Astrocyte of the cerebellum (primary cell): ENCODE measurements around the gene CARMIL1.

Experiments
- DNase-seq: peaks from one replicate; pipeline ENCODE4 v3.0.0-alpha.2; 2011; ENCODE audit warnings: low read depth
- H3K4me3 ChIP-seq: 2 replicates; pipeline ENCODE4 v1.5.1; 2011; ENCODE audit warnings: mild to moderate bottlenecking, low read depth, low read length, moderate library complexity
- in situ Hi-C: cut with HindIII; loops from 2 replicates; pipeline ENCODE4 v1.10.0; 2017; ENCODE audit warnings: low sequenced_read_pairs
- TF ChIP-seq, protein P1 (sequence below): IDR thresholded peaks from 2 replicates; pipeline ENCODE4 v1.5.1; 2012; ENCODE audit warnings: low read length, low read depth, moderate library complexity, mild to moderate bottlenecking; ENCODE audit errors: missing control alignments

The CARMIL1 gene

DNA sequence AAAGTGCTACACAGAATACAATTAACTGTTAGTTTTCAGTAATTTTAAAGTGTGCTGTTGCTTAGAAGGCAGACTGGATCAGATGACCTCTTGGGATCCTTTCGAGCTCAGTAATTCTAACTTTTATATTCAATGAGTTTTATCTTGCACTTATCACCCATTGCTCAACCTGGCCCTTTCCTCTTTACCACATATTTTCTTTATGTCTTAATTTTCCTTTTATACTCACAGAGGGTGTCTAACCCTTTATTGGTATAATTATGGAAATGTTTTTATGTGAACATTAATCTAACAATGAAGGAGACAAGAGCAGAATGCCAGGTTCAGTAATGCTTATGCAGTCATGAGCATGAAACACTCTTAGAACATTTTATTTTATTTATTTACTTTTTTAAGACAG lies 39.7 kb upstream of the CARMIL1 start:
- no peak overlapping the region for H3K4me3 ChIP-seq
- DNase-seq = no peak
- TF ChIP-seq, protein P1, sequence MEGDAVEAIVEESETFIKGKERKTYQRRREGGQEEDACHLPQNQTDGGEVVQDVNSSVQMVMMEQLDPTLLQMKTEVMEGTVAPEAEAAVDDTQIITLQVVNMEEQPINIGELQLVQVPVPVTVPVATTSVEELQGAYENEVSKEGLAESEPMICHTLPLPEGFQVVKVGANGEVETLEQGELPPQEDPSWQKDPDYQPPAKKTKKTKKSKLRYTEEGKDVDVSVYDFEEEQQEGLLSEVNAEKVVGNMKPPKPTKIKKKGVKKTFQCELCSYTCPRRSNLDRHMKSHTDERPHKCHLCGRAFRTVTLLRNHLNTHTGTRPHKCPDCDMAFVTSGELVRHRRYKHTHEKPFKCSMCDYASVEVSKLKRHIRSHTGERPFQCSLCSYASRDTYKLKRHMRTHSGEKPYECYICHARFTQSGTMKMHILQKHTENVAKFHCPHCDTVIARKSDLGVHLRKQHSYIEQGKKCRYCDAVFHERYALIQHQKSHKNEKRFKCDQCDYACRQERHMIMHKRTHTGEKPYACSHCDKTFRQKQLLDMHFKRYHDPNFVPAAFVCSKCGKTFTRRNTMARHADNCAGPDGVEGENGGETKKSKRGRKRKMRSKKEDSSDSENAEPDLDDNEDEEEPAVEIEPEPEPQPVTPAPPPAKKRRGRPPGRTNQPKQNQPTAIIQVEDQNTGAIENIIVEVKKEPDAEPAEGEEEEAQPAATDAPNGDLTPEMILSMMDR = no peak
- in situ Hi-C loops = no loop called here

DNA sequence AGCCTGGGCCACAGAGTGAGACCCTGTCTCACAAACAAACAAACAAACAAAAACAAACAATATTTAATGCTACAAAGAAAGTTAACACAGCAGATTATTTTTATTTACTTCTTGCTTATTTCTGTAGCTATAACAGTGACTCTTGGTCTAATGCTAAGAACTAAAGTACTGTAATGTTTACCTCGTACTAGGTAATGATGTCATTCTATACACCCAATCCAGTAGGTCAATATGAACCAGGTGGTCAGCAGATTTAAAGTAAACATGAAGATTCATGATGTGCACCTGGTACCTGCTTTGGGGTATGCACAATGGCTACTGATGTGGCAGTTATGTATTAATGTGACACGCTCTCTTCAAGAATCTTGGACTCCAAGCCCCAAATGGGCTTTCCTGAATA lies 36.6 kb upstream of the CARMIL1 start:
- no peak for DNase-seq
- H3K4me3 ChIP-seq = no peak overlapping the region
- in situ Hi-C loops = no loop called here
- TF ChIP-seq, protein P1 = no peak

DNA sequence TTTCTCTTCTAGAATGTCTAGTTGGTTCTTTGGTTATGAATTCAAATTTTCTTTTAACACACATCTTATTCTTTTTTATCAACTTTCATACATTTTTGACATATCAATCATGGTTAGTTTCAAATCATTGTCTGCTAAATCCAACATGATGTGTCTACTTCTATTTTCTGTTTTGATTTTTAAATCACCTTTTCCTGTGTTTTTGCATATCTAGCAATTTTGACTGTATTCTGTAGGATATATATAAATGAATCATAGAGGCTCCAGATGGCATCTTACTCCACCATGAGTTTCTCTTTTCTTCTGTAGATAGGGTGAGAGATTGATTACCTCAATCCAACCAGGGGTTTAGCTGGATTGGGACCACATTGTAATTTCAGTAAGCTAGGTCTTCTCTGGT lies 34.3 kb upstream of the CARMIL1 start:
- in situ Hi-C loops = no loop called here
- DNase-seq = no peak
- H3K4me3 ChIP-seq = no peak overlapping the region
- TF ChIP-seq, protein P1 = no peak

DNA sequence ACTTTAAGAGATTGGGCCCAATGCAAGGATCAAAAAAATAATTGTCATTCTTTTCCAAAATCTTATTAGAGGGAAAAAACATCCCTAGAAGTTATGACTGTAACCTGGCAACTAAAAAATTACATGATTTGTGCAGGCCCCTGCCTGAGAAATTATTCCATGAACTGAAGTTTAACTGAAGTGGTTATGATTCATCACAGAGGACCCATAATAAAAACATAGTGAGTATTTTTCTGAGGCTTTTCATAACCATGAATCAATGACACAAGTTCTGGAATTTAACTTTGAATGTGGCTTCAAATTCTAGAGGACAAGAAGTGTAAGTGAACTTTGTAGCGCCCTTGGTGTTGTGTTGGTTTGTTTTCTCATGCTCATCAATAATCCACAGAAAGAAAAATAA lies 31.1 kb upstream of the CARMIL1 start:
- DNase-seq = peak; percentile 75
- H3K4me3 ChIP-seq = no peak overlapping the region
- in situ Hi-C loops = no loop called here
- TF ChIP-seq, protein P1 = no peak

DNA sequence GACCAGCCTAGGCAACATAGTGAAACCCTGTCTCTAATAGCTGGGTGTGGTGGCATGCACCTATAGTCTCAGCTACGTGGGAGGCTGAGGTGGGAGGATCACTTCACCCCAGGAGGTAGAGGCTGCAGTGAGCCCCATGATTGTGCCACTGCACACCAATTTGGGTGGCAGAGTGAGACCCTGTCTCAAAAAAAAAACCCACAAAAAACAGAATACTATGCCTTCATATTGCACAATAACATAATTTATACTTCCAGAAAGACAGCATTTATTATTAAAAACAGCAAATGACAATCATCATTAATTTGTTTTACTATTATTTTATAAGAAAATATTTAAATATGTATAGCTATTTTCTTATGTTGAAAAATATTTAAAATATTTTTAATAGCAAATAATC lies 30.0 kb upstream of the CARMIL1 start:
- DNase-seq = no peak
- in situ Hi-C loops = no loop called here
- no peak overlapping the region for H3K4me3 ChIP-seq
- TF ChIP-seq, protein P1 = no peak

DNA sequence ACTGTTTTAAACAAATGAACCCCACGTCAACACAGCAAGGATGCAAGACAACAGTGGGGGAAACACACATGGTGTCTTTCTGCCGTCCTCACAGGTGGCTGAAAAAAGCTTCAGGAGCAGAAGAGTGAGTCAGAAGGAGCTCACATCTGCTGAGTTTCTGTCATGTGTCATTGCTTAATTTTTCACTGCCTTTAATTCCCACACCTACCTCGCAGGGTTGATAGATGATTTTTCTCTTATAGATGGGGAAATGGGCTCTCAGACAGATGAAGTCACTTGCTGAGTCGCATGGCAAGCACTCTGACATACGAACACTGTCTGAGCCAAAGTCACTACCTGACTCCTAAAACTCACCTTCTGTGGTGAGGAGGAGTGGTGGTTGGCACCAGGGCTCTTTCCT lies 28.3 kb upstream of the CARMIL1 start:
- H3K4me3 ChIP-seq = no peak overlapping the region
- in situ Hi-C loops = loop anchor here (25.0 kb wide), 1 partner anchor 236 kb away; no protein-coding TSS in a partner anchor
- TF ChIP-seq, protein P1 = no peak
- no peak for DNase-seq

DNA sequence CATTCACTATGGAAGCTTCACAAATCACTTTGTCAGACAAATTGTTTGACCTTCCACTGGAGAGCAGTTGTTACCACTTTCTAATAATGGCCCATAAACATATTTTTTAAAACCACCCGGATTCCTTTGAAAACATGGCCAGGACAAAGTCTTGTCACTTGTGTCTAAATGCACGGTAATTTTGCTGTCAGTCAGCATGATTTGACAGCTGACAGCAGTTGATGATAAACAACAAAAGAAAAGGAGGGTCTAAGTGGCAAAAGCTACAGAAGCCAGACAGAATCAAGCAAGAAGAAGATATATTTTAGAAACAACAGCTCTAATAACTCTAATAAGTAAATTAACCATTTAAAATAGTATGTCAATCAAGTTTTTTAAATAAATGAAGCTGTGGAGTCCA lies 27.7 kb upstream of the CARMIL1 start:
- in situ Hi-C loops = loop anchor here (25.0 kb wide), 1 partner anchor 236 kb away; no protein-coding TSS in a partner anchor
- TF ChIP-seq, protein P1 = no peak
- no peak overlapping the region for H3K4me3 ChIP-seq
- DNase-seq = no peak
